ENCODE measurements around the gene LRRC25.
"Not testable (repeated sequence)": the region's sequence is repeated elsewhere in the genome, so short reads cannot be mapped to it uniquely, and the experiment has no call there.

Gene LRRC25

GRCh38 chr19:18405754-18406153 is 8.3 kb upstream of the LRRC25 start:
- not testable (repeated sequence) for DNase-seq (ENCODE audit: low spot score)

GRCh38 chr19:18402455-18403248 is 5.2 kb upstream of the LRRC25 start:
- not testable (repeated sequence) for DNase-seq (ENCODE audit: low spot score)

- DNase-seq (ENCODE audit: low spot score): no peak
Observed at GRCh38 chr19:18401580-18402112, 4.2 kb upstream of the LRRC25 start.

GRCh38 chr19:18399008-18399407 is 1.6 kb upstream of the LRRC25 start:
- no peak for DNase-seq (ENCODE audit: low spot score)

- no peak for DNase-seq (ENCODE audit: low spot score)
Observed at GRCh38 chr19:18396471-18397241, 766 bp downstream of the LRRC25 start.

- DNase-seq (ENCODE audit: low spot score): no peak
Observed at GRCh38 chr19:18393836-18394235, 3.6 kb downstream of the LRRC25 start.

GRCh38 chr19:18392926-18393325 is 4.5 kb downstream of the LRRC25 start:
- DNase-seq (ENCODE audit: low spot score): no peak

- DNase-seq (ENCODE audit: low spot score): no peak
Observed at GRCh38 chr19:18392417-18392816, 5.0 kb downstream of the LRRC25 start.

- DNase-seq (ENCODE audit: low spot score): no peak
Observed at GRCh38 chr19:18391509-18392075, 5.8 kb downstream of the LRRC25 start.

- no peak for DNase-seq (ENCODE audit: low spot score)
Observed at GRCh38 chr19:18390065-18390907, 7.1 kb downstream of the LRRC25 start.

- no peak for DNase-seq (ENCODE audit: low spot score)
Observed at GRCh38 chr19:18389726-18390064, 7.7 kb downstream of the LRRC25 start.

GRCh38 chr19:18388960-18389725 is 8.3 kb downstream of the LRRC25 start:
- no peak for DNase-seq (ENCODE audit: low spot score)

- peak; percentile 44 for DNase-seq (ENCODE audit: low spot score)
Observed at GRCh38 chr19:18388100-18388959, 9.1 kb downstream of the LRRC25 start.

- no peak for DNase-seq (ENCODE audit: low spot score)
Observed at GRCh38 chr19:18386543-18387271, 10.7 kb downstream of the LRRC25 start.

GRCh38 chr19:18385675-18386542 is 11.5 kb downstream of the LRRC25 start, which contains the start of gene GDF15:
GDF15 (plus strand) TSS chr19:18386158; CDS start chr19:18386190, 32 bp downstream.
- DNase-seq (ENCODE audit: low spot score): no peak

- DNase-seq (ENCODE audit: low spot score): no peak
Observed at GRCh38 chr19:18385359-18385674, 12.1 kb downstream of the LRRC25 start.

GRCh38 chr19:18384775-18385174 is 12.6 kb downstream of the LRRC25 start:
- DNase-seq (ENCODE audit: low spot score): no peak

GRCh38 chr19:18383622-18384021 is 13.8 kb downstream of the LRRC25 start:
- not testable (repeated sequence) for DNase-seq (ENCODE audit: low spot score)

All from putamen (tissue), 1 donor.